ENCODE measurements around the gene MDH1B.

MDH1B gene

DNA sequence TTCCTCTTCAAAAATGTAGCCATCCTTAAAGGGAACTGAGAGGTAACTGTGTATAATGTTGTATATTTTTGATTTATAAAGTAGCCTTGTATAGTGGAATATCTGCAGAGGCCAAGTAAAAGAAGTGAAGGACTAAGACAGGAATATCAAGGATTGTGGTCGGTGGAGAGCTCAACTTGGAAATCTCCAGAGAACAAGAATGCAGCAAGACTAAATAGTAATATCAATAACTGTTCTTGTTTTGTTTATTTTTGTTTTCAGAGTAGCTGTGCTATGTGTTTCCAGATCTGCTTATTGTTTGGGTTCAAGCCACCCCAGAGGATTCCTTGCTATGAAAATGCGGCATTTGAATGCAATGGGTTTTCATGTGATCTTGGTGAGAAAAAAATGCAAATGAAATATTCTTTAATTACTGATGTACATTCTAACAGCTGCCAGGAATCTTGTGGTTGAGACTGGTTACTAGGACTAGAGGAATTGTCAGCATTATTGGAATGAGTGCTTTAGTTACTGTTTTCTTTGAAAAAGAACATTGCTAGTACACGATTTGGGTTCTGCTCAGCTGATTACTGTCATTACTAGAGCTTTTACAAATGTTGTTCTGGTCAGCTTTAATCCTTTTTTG, 25.3 kb upstream of the MDH1B start:
- Histone ChIP-seq H3K4me2 (ENCODE audit: low read depth, low read length, poor library complexity, severe bottlenecking) (no peak overlapping the region), H3K9me2 (replicated peaks; ENCODE audit: low read depth, low read length) (no peaks in the 10 kb centered on the region), H2AFZ (ENCODE audit: low read length) (no peak overlapping the region), H3F3A (ENCODE audit: low read depth) (no peaks in the 10 kb centered on the region), H3K27me3 (ENCODE audit: insufficient read depth, low read length, poor library complexity, severe bottlenecking) (no peaks in the 10 kb centered on the region), H3K4me1 (ENCODE audit: insufficient read depth, low read length, poor library complexity, severe bottlenecking) (no peaks in the 10 kb centered on the region), H3K9ac (ENCODE audit: low read depth, low read length, poor library complexity, severe bottlenecking) (no peak overlapping the region), H4K20me1 (ENCODE audit: insufficient read depth, low read length, poor library complexity, severe bottlenecking) (no peaks in the 10 kb centered on the region), H3K4me3 (ENCODE audit: low read length, poor library complexity, severe bottlenecking) (no peak overlapping the region), H3K36me3 (ENCODE audit: insufficient read depth, low read length) (peaks cover 61% of the 10 kb centered on the region), H3K9me3 (ENCODE audit: insufficient read depth, low read depth, low read length) (no peaks in the 10 kb centered on the region), H3K79me2 (ENCODE audit: insufficient read depth, low read length) (no peaks in the 10 kb centered on the region)
- TF ChIP-seq, protein P1, sequence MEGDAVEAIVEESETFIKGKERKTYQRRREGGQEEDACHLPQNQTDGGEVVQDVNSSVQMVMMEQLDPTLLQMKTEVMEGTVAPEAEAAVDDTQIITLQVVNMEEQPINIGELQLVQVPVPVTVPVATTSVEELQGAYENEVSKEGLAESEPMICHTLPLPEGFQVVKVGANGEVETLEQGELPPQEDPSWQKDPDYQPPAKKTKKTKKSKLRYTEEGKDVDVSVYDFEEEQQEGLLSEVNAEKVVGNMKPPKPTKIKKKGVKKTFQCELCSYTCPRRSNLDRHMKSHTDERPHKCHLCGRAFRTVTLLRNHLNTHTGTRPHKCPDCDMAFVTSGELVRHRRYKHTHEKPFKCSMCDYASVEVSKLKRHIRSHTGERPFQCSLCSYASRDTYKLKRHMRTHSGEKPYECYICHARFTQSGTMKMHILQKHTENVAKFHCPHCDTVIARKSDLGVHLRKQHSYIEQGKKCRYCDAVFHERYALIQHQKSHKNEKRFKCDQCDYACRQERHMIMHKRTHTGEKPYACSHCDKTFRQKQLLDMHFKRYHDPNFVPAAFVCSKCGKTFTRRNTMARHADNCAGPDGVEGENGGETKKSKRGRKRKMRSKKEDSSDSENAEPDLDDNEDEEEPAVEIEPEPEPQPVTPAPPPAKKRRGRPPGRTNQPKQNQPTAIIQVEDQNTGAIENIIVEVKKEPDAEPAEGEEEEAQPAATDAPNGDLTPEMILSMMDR (conservative IDR thresholded peaks at IDR 0.05; ENCODE audit: low read length) = no peak
- no peak for TF ChIP-seq EZH2phosphoT487 (IDR thresholded peaks at IDR 0.05; ENCODE audit: borderline replicate concordance)

DNA sequence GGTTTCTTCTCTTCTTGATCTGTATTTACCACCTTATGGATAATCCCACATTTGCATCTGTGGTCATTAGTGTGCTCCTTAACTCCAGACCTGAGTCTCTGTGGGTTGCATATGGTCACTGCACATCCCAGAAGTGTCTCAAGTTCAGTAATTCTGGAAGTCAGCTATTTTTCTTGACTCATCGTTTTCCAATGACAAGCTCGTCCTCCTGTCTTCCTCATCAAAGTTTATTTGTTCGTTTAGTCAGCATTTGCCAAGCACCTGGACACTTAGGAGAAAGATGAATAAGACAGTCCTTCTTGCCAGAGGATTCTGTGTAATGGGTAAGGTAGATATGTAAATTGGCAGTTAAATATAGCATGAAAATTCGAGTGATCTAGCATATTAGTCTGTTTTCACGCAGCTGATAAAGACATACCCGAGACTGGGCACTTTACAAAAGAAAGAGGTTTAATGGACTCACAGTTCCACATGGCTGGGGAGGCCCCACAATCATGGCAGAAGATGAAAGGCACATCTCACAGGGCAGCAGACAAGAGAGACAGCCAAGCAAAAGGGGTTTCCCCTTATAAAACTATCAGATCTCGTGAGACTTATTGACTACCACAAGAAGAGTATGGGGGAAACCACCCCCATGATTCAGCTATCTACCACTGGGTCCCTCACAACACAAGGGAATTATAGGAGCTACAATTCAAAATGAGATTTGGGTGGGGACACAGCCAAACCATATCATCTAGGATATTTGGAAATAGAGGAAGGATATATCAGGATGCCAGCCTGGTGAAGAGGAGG, 19.6 kb upstream of the MDH1B start:
- Histone ChIP-seq H3K4me1 (ENCODE audit: insufficient read depth, low read length, poor library complexity, severe bottlenecking) (no peaks in the 10 kb centered on the region), H3K9me3 (ENCODE audit: insufficient read depth, low read depth, low read length) (peaks cover 4% of the 10 kb centered on the region; the same call in 1 of the 2 replicates), H3K4me3 (ENCODE audit: low read length, poor library complexity, severe bottlenecking) (no peak overlapping the region), H3K79me2 (ENCODE audit: insufficient read depth, low read length) (0 out of 2 replicates have a peak, but pooled peaks cover under 1% of the 10 kb centered on the region), H3K9ac (ENCODE audit: low read depth, low read length, poor library complexity, severe bottlenecking) (no peak overlapping the region), H3K27me3 (ENCODE audit: insufficient read depth, low read length, poor library complexity, severe bottlenecking) (no peaks in the 10 kb centered on the region), H2AFZ (ENCODE audit: low read length) (no peak overlapping the region), H3K9me2 (replicated peaks; ENCODE audit: low read depth, low read length) (no peaks in the 10 kb centered on the region), H3K4me2 (ENCODE audit: low read depth, low read length, poor library complexity, severe bottlenecking) (no peak overlapping the region), H3K36me3 (ENCODE audit: insufficient read depth, low read length) (peaks cover 82% of the 10 kb centered on the region), H3F3A (ENCODE audit: low read depth) (no peaks in the 10 kb centered on the region), H4K20me1 (ENCODE audit: insufficient read depth, low read length, poor library complexity, severe bottlenecking) (no peaks in the 10 kb centered on the region)
- no peak for TF ChIP-seq EZH2phosphoT487 (IDR thresholded peaks at IDR 0.05; ENCODE audit: borderline replicate concordance)
- TF ChIP-seq, protein P1 (conservative IDR thresholded peaks at IDR 0.05; ENCODE audit: low read length) = no peak

DNA sequence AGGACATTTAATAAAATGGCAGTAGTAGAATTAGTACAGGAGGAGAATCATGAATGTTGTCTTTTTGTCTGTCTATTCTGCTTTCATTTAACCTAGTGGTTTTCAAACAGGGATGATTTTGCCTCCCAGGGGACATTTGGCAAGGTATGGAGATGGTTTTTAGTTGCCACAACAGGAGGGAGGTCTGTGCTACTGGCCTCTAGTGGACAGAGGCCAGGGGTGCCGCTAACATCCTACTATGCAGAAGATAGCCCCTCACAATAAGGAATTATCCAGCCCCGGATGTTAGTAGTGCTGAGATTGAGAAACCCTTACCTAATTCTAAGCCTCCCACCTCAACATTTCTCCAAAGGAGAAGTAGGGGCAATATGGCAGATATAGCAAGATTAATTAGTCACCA, 18.6 kb upstream of the MDH1B start:
- Histone ChIP-seq H3K79me2 (ENCODE audit: insufficient read depth, low read length) (0 out of 2 replicates have a peak, but pooled peaks cover 7% of the 10 kb centered on the region), H3K9me3 (ENCODE audit: insufficient read depth, low read depth, low read length) (peaks cover 4% of the 10 kb centered on the region; the same call in 1 of the 2 replicates), H3K4me2 (ENCODE audit: low read depth, low read length, poor library complexity, severe bottlenecking) (no peak overlapping the region), H4K20me1 (ENCODE audit: insufficient read depth, low read length, poor library complexity, severe bottlenecking) (no peaks in the 10 kb centered on the region), H3F3A (ENCODE audit: low read depth) (no peaks in the 10 kb centered on the region), H3K27me3 (ENCODE audit: insufficient read depth, low read length, poor library complexity, severe bottlenecking) (no peaks in the 10 kb centered on the region), H3K9me2 (replicated peaks; ENCODE audit: low read depth, low read length) (no peaks in the 10 kb centered on the region), H3K9ac (ENCODE audit: low read depth, low read length, poor library complexity, severe bottlenecking) (no peak overlapping the region), H3K36me3 (ENCODE audit: insufficient read depth, low read length) (peaks cover 82% of the 10 kb centered on the region), H2AFZ (ENCODE audit: low read length) (no peak overlapping the region), H3K4me3 (ENCODE audit: low read length, poor library complexity, severe bottlenecking) (no peak overlapping the region), H3K4me1 (ENCODE audit: insufficient read depth, low read length, poor library complexity, severe bottlenecking) (no peaks in the 10 kb centered on the region)
- TF ChIP-seq EZH2phosphoT487 (IDR thresholded peaks at IDR 0.05; ENCODE audit: borderline replicate concordance) = no peak
- TF ChIP-seq, protein P1 (conservative IDR thresholded peaks at IDR 0.05; ENCODE audit: low read length) = peak; percentile 62
